H54 (cell line): ENCODE measurements around the gene JAGN1.
"Not testable (repeated sequence)": the region's sequence is repeated elsewhere in the genome, so short reads cannot be mapped to it uniquely, and the experiment has no call there.

Source experiments
- DNase-seq: peaks from one replicate; pipeline ENCODE4 v3.0.0; 2011; ENCODE audit warnings: low spot score, mixed read lengths; ENCODE audit not compliant: insufficient read length
- FAIRE-seq: peaks from 3 replicates; lab custom pipeline; 2011; peaks lifted over from hg19 to GRCh38; lab: Jason Lieb, UNC
- POLR2A ChIP-seq: IDR thresholded peaks from 2 replicates; pipeline ENCODE4 v1.6.1; 2011; ENCODE audit warnings: low read depth, mild to moderate bottlenecking, low read length

JAGN1 gene

DNA sequence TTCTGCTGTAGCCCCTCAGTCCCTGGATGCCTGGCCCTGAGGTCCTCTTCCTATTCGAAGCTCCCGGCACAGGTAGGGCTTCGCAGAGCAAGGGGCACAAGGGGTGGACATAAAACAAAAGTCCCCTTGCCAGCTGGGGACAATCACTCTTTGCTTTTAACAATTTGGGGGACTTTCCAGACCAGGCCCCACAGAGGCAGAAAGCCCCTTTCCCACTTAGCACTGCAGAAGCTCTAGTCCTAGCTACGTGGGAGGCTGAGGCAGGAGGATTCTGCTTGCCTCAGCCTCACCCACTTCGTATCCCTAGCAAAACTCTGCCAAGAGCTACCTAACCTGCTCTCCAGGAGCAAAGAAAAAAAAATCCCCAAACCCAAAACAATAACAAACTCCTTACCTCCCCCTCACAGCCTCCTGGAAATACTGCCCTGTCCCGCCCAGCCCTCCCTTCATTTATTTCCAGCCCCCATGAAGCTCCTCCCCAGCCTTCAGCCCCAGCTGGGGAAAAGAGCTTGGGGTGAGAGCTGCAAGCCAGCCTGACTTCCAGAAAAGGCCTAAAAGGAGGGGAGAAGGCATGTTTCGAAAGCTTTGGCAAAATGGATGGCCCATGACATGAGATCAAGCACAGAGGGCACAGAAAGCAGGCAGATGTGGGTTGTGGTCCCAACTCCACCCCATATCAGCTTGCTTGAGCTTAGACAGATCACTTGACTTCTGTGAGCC is 10.4 kb upstream of the JAGN1 start, which contains the start of gene CIDEC:
Gene CIDEC, minus strand, starts transcription at position 424 of the 720 bp plus-strand sequence. CDS start 1,767 bp downstream, outside the sequence.
- DNase-seq (no peak), FAIRE-seq (no peak)
- no peak for TF ChIP-seq POLR2A

DNA sequence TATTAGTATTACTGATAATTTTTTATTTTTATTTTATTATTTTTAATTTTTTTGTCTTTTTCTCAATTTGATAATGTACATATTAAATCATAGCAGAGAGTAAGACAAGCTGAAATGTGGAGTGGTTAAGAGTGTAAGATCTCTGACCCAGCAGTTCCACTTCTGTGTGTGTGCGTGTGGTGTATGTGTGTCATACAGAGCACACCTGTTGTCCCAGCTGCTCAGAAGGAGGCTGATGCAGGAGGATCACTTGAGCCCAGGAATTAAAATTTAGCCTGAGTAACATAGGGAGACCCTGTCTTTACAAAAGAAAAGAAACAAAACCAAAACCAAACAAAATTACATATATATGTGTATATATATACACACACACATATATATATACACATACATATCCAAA is 9.0 kb upstream of the JAGN1 start:
- FAIRE-seq: no peak
- DNase-seq: no peak
- TF ChIP-seq POLR2A: no peak

DNA sequence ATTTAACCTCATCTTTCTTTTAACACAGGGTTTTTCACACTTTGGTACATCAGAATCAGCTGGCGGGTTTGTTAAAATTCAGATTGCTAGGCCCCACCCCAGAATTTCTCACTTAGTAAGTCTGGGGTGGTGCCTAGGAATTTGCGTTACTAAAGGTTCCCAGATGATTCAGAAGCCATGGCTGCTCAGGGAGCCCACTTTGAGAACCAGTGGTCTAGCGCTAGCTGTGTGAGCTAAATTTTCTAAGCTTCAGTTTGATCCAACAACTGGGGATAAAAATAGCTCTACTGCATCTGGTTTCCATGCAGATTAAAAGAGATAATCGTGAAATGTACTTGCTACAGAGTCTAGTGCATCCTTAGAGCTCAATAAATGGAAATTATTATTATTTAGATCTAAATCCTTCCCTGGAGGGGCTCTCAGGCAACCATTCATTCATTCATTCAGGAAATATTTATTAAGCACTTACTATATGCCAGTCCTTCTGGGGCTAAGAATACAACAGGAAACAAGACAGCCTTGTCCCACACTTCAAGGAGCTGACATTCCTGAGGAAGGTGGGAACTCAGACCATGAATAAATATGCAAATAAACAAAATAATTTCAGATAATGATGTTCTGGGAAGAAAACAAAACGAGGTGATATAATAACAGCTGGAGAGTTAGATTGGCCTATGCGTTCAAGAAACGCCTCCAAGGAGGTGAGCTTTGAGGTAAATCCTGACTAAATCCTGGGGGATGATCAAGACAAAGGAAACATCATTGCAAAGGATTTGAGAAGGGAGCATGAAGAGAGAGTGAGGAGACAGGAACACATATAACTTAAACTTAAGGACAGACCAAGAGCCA is 6.5 kb upstream of the JAGN1 start:
- no peak for DNase-seq
- FAIRE-seq: no peak

DNA sequence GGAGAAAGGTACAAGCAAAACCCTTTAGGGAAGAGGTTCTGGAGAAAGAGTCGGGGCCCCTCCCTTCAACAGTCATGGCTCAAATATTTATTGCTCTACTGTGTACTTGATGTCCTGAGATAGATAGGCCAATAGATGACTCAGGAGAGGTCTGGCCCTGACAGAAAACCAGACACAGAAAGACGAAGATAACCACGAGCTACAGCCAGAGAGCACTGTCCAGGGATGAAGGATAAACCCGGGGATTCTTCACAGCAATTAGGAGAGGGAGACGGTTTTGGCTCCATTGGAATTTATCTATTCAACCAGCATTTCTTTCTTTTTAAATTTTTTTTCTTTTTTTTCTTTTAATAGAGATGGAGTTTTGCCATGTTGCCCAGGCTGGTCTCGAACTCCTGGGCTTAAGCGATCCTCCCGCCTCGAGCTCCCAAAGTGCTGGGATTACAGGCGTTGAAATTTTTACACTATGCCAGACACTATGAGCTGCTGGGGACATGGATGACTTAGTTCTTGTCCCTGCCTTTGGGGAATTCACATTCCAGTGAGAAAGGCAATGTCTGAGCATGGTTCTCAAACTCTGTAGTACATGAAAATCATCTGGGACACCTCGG is 5.8 kb upstream of the JAGN1 start:
- TF ChIP-seq POLR2A: no peak
- DNase-seq: peak; percentile 78
- FAIRE-seq: peak; percentile 85

More for the DNA sequence above, 6.5 kb upstream of the JAGN1 start:
- TF ChIP-seq POLR2A: no peak

DNA sequence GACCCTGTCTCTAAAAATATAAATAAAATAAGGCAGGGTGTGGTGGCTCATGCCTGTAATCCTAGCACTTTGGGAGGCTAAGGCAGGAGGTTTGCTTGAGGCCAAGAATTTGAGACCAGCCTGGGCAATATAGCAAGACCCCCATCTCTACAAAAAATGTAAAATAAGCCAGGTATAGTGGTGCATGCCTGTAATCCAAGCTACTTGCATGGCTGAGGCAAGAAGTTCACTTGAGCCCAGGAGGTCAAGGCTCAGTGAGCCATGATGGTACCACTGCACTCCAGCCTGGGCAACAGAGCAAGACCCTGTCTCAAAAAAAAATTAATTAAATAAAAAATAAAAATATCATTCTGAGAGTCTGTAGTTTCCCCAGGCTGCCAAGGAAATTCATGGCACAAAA is 4.1 kb upstream of the JAGN1 start:
- no peak for TF ChIP-seq POLR2A
- DNase-seq (no peak), FAIRE-seq (no peak)

DNA sequence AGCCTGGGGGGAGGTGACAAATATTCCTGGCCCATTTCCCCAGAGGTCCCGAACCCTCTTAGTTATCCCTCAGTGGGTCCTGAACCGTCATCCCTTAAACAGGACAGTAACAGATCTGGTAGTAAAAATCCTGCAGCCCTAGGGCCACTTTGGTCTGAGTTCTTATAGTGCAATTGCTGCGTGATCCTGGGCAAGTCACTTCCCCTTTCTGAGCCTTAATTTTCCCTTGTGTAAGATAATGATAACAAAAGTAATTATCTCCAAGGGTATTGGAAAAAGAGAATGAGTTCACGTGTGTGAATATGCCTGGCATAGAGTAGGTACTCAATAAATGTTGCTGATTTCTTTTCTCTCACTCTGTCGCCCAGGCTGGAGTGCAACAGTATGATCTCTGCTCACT is 2.9 kb upstream of the JAGN1 start:
- TF ChIP-seq POLR2A: no peak
- DNase-seq (no peak), FAIRE-seq (no peak)

DNA sequence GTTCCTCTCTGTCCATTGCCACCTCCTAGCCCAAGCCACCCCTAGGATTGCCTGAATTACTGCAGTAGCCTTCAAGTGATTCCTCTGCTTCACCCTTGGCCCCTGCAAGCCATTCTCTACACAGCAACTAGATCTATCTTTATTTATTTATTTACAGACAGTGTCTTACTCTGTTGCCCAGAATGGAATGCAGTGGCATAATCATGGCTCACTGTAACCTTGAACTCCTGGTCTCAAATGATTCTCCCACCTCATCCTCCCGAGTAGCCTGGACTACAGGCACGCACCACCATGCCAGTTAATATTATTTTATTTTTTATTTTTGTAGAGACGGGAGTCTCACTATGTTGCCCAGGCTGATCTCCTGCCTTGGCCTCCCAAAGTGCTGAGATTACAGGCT is 1.9 kb upstream of the JAGN1 start:
- TF ChIP-seq POLR2A: no peak
- DNase-seq: no peak
- FAIRE-seq: no peak

DNA sequence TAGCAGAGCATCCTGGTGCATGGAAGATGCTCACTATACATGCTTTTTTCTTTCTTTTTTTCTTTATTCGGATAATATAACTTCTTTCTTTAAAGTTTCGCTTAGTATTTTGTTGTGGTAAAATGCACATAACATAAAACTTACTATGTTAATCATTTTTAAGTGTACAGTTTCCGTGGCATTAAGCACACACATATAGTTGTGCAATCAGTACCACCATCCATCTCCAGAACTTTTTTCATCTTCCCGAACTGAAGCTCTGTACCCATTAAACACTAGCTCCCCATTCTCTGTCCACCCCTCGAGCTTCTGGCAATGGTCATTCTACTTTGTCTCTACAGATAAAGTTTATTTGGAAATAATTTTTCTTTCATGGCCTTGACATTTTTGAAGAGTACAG is 1.0 kb upstream of the JAGN1 start:
- FAIRE-seq (no peak), DNase-seq (no peak)
- TF ChIP-seq POLR2A: no peak

DNA sequence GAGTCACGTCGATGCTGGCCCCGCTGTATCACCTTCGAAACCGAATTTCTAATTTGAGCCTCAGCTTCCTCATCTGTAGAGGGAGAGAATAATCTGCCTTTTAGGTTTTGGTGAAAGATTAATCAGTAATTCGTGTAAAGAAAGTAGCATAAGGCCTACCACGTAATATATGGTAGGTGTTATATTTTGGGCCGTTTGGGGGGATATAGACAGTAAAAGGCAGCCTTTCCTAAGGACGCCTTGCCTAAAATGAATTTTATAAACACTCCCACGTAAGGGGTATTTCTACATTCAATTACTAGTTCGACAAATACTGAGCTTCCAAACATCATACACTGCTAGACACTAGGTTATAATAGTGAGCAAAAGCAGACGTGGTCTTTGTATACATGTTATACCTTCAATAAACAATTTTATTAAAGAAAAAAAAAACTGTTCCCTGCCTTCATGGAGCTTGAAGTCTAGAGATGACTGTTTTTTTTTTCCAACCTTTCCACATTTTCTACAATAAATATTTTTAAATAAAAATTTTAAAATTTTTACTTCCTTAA is 737 bp downstream of the JAGN1 start:
- DNase-seq: no peak
- FAIRE-seq: no peak
- TF ChIP-seq POLR2A: no peak

DNA sequence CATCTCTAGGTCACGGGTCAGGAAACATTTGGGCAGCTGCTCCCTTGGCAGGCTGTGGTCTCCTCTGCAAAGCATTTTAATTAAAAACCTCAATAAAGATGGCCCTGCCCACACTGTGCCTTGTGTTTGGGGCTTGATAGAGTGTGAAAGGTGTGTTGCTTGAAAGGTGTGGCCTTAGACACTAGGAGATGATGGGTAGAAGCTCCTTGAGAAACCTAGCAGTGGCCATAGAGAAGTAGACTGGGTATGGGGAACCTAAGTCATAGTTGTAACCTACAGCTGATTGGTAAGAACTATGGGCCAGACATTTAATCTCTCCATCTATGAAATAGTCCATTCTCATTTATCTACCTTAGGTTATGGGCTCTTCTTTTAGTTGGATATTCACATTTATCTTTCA is 3.3 kb downstream of the JAGN1 start:
- no peak for DNase-seq
- TF ChIP-seq POLR2A: no peak
- no peak for FAIRE-seq

DNA sequence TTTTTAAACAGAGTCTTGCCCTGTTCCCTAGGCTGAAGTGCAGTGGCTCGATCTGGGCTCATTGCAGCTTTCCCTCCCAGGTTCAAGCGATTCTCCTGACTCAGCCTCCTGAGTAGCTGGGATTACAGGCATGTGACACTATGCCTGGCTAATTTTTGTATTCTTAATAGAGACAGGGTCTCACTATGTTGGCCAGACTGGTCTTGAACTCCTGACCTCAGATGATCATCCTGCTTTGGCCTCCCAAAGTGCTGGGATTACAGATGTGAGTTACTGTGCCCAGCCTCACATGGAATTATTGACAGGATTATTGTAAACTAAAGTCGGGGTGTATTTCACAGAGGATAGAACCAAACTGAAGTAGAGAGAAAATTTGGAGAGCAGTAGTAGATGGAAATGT is 5.3 kb downstream of the JAGN1 start:
- not testable (repeated sequence) for FAIRE-seq, DNase-seq

DNA sequence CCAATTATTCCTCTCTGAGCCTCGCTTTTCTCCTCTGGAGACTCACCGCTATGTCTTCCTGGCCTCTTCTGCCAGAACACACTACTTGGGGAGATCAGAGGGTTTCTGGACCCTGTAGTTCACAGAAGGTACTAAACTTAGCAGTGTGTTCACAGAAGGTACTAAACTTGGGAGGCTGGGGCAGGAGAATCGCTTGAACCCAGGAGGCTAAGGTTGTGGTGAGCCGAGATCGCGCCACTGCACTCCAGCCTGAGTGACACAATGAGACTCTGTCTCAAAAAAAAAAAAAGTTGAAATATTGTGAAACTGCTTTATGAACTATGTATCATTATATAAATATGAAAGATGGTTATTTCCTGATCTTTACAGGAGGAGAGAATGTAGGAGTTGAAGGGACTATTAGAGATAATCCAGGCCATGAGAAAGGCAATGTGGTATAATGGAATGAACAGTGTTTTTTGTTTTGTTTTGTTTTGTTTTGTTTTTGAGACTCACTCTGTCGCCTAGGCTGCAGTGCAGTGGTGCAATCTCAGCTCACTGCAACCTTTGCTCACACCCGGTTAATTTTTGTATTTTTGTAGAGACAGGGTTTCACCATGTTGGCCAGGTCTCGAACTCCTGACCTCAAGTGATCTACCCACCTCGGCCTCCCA is 6.5 kb downstream of the JAGN1 start:
- not testable (repeated sequence) for FAIRE-seq

DNA sequence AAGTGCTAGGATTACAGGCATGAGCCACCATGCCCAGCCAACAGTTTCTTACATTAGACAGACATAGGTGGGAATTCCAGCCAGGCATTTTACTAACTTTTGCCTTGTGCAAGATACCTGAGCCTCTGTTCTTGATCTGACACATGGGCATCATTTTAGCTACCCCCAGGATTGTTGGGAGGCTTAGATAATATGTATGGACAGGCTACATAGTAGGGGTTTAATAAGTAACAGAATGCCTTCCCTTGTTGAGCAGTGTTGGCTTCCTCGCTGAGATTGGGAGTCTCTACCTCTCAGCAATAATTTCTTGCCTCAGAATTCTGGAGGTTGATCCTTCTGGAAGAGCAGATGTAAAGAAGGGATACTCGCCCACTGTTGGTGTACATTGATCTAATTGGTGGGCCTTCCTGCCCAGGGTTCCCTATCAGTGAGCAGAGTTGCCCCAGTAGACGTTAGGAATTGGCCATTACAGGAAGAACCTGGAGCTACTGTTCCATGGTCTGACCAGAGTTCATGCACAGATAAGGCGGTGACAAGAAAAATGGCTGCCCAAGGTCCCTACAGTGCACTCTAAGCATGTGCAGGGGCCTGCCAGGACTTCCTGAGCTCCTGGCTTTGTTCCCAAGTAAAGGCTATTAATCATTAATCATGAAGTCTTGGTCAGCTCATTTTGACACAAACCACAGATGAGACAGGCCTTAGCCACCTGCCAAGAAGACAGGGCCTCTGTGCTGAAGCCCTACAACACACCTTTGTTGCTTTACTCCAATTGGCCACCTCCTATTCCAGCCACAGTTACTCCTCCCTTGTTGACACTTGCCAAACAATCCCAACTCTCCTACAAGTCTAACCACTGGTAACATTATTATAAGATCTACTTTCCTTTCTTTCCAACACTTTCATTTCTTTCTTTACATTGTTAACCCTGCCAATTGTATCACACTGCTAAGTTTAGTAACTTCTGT is 7.3 kb downstream of the JAGN1 start:
- FAIRE-seq: no peak

More for the DNA sequence above, 6.5 kb downstream of the JAGN1 start:
- not testable (repeated sequence) for DNase-seq

More for the DNA sequence above, 7.3 kb downstream of the JAGN1 start:
- no peak for TF ChIP-seq POLR2A
- no peak for DNase-seq
